Measurements from ENCODE around the gene IL18R1.

IL18R1 gene

GRCh38 chr2:102386004-102386403 is 30.4 kb downstream of the IL18R1 start:
- no peak overlapping the region for H3K4me2 ChIP-seq (ENCODE audit: low read length)
- no peaks in the 10 kb centered on the region for H3K4me1 ChIP-seq (ENCODE audit: control insufficient read depth, low read length)
- TF ChIP-seq CTCF (IDR thresholded peaks at IDR 0.05; ENCODE audit: low read depth, low read length, poor library complexity, severe bottlenecking) (no peak), EZH2phosphoT487 (IDR thresholded peaks at IDR 0.05; ENCODE audit: borderline replicate concordance, low read length) (no peak)
- H3K4me3 ChIP-seq (ENCODE audit: low read length) = no peak overlapping the region
- no peaks in the 10 kb centered on the region for H3F3A ChIP-seq (ENCODE audit: control insufficient read depth, insufficient read depth)
- no peaks in the 10 kb centered on the region for H3K36me3 ChIP-seq (ENCODE audit: control insufficient read depth, low read length)
- H3K79me2 ChIP-seq (ENCODE audit: control insufficient read depth, low read length) = no peaks in the 10 kb centered on the region
- no peaks in the 10 kb centered on the region for H3K9me3 ChIP-seq (ENCODE audit: control insufficient read depth, insufficient read depth, low read length)
- H3K9me2 ChIP-seq (replicated peaks; ENCODE audit: control insufficient read depth, low read length) = no peaks in the 10 kb centered on the region
- H3K27ac ChIP-seq (ENCODE audit: low read depth, low read length) = no peak overlapping the region
- no peaks in the 10 kb centered on the region for H4K20me1 ChIP-seq (ENCODE audit: control insufficient read depth, insufficient read depth, low read depth, low read length)
- H3K27me3 ChIP-seq (ENCODE audit: control insufficient read depth, low read length) = no peaks in the 10 kb centered on the region

GRCh38 chr2:102386867-102387541 is 31.4 kb downstream of the IL18R1 start:
- Histone ChIP-seq H3K4me2 (ENCODE audit: low read length) (no peak overlapping the region), H3K9me2 (replicated peaks; ENCODE audit: control insufficient read depth, low read length) (no peaks in the 10 kb centered on the region), H3F3A (ENCODE audit: control insufficient read depth, insufficient read depth) (no peaks in the 10 kb centered on the region), H4K20me1 (ENCODE audit: control insufficient read depth, insufficient read depth, low read depth, low read length) (no peaks in the 10 kb centered on the region), H3K79me2 (ENCODE audit: control insufficient read depth, low read length) (no peaks in the 10 kb centered on the region), H3K27ac (ENCODE audit: low read depth, low read length) (no peak overlapping the region), H3K9me3 (ENCODE audit: control insufficient read depth, insufficient read depth, low read length) (no peaks in the 10 kb centered on the region), H3K27me3 (ENCODE audit: control insufficient read depth, low read length) (no peaks in the 10 kb centered on the region), H3K4me1 (ENCODE audit: control insufficient read depth, low read length) (no peaks in the 10 kb centered on the region), H3K36me3 (ENCODE audit: control insufficient read depth, low read length) (no peaks in the 10 kb centered on the region), H3K4me3 (ENCODE audit: low read length) (no peak overlapping the region)
- no peak for TF ChIP-seq EZH2phosphoT487 (IDR thresholded peaks at IDR 0.05; ENCODE audit: borderline replicate concordance, low read length)
- no peak for TF ChIP-seq CTCF (IDR thresholded peaks at IDR 0.05; ENCODE audit: low read depth, low read length, poor library complexity, severe bottlenecking)

- Histone ChIP-seq H3K4me1 (ENCODE audit: control insufficient read depth, low read length) (no peaks in the 10 kb centered on the region), H3K36me3 (ENCODE audit: control insufficient read depth, low read length) (no peaks in the 10 kb centered on the region), H3F3A (ENCODE audit: control insufficient read depth, insufficient read depth) (no peaks in the 10 kb centered on the region), H4K20me1 (ENCODE audit: control insufficient read depth, insufficient read depth, low read depth, low read length) (no peaks in the 10 kb centered on the region), H3K79me2 (ENCODE audit: control insufficient read depth, low read length) (no peaks in the 10 kb centered on the region), H3K27me3 (ENCODE audit: control insufficient read depth, low read length) (no peaks in the 10 kb centered on the region), H3K27ac (ENCODE audit: low read depth, low read length) (no peak overlapping the region), H3K4me3 (ENCODE audit: low read length) (no peak overlapping the region), H3K4me2 (ENCODE audit: low read length) (no peak overlapping the region), H3K9me3 (ENCODE audit: control insufficient read depth, insufficient read depth, low read length) (no peaks in the 10 kb centered on the region), H3K9me2 (replicated peaks; ENCODE audit: control insufficient read depth, low read length) (no peaks in the 10 kb centered on the region)
- TF ChIP-seq CTCF (IDR thresholded peaks at IDR 0.05; ENCODE audit: low read depth, low read length, poor library complexity, severe bottlenecking) = no peak
- no peak for TF ChIP-seq EZH2phosphoT487 (IDR thresholded peaks at IDR 0.05; ENCODE audit: borderline replicate concordance, low read length)
Observed at GRCh38 chr2:102387763-102388546, 32.4 kb downstream of the IL18R1 start.
